H1 (cell line): ENCODE data around the gene RGS3.

Source experiments
- CTCF ChIP-seq, 3 experiments: IDR thresholded peaks; 1 replicate in 2 of 3; 2 replicates in 1 of 3; pipeline versions ENCODE4 v1.5.1 to v1.6.1; 2011; ENCODE audit warnings: low read length in 3 of 3, mild to moderate bottlenecking in 3 of 3, inconsistent platforms in 2 of 3, low read depth in 1 of 3, moderate library complexity in 1 of 3; ENCODE audit not compliant: insufficient read depth in 1 of 3; ENCODE audit errors: control extremely low read depth in 1 of 3
- JUN ChIP-seq: IDR thresholded peaks from 2 replicates; pipeline ENCODE4 v1.6.1; 2011; ENCODE audit warnings: low read depth, mild to moderate bottlenecking, improper control_type of control experiment, low read length
- POLR2A ChIP-seq, 2 experiments: IDR thresholded peaks; 1 replicate in 1 of 2; 2 replicates in 1 of 2; pipeline ENCODE4 v1.6.1; 2011; ENCODE audit warnings: low read depth in 2 of 2, low read length in 2 of 2, mild to moderate bottlenecking in 2 of 2; ENCODE audit errors: control extremely low read depth in 1 of 2
- POLR2AphosphoS5 ChIP-seq: IDR thresholded peaks from 2 replicates; pipeline ENCODE4 v1.6.1; 2011; ENCODE audit warnings: low read depth, low read length
- RAD21 ChIP-seq, 2 experiments: IDR thresholded peaks in 1 of 2; conservative IDR thresholded peaks in 1 of 2; 2 replicates each; pipeline ENCODE4 v1.6.1; 2011; ENCODE audit warnings: low read depth in 2 of 2, low read length in 2 of 2, improper control_type of control experiment in 1 of 2, inconsistent platforms in 1 of 2, mild to moderate bottlenecking in 1 of 2, moderate library complexity in 1 of 2
- RXRA ChIP-seq: IDR thresholded peaks from 2 replicates; pipeline ENCODE4 v1.6.1; 2011; ENCODE audit warnings: low read depth, mild to moderate bottlenecking, low read length, moderate library complexity; ENCODE audit not compliant: insufficient read depth

GRCh38 chr9:113638490-113638889 is 175.0 kb downstream of the RGS3 start:
- TF ChIP-seq RAD21 (IDR thresholded peaks at IDR 0.05 in 1 of 2, conservative IDR thresholded peaks at IDR 0.05 in 1 of 2; ENCODE audit: low read depth in 2 of 2, low read length in 2 of 2) = no peak
- no peak for TF ChIP-seq RXRA
- TF ChIP-seq POLR2AphosphoS5 = no peak
- no peak for TF ChIP-seq JUN
- TF ChIP-seq CTCF (IDR thresholded peaks at IDR 0.05; ENCODE audit: control extremely low read depth in 1 of 3, insufficient read depth in 1 of 3, low read depth in 1 of 3, low read length in 3 of 3) = no peak
- TF ChIP-seq POLR2A (IDR thresholded peaks at IDR 0.05; ENCODE audit: control extremely low read depth in 1 of 2, low read depth in 2 of 2, low read length in 2 of 2) = no peak
